HG02678 (cell line): ENCODE measurements around the gene NPC1.
A peak's percentile ranks its signal among the peaks of the same experiment; 100 is the strongest.

Experiments used
- ATAC-seq: cut with Tn5 transposase; IDR thresholded peaks from one replicate; pipeline ENCODE4 v1.9.1; 2021; ENCODE audit warnings: mild to moderate bottlenecking, moderate library complexity; ENCODE audit not compliant: unreplicated experiment

Gene NPC1

DNA sequence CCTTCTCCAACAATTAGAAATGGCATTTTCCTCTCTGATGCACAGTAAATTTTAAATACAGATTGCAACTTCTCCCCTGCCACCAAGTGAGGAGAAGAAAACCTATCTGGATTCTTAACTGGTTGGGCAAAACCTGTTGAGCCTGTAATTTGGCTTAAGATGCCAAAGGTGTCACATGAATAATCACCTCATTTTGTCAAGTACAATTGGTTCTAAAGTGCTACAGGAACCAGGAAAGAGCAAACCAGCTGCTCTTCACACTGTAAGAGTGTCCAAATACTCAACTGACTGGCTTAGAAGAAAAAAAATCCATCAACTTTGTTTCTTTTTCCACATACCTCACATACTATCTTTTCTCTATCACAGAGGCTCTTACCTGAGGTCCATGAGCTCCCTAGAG lies 35.4 kb downstream of the NPC1 start:
- ATAC-seq, result no peak

DNA sequence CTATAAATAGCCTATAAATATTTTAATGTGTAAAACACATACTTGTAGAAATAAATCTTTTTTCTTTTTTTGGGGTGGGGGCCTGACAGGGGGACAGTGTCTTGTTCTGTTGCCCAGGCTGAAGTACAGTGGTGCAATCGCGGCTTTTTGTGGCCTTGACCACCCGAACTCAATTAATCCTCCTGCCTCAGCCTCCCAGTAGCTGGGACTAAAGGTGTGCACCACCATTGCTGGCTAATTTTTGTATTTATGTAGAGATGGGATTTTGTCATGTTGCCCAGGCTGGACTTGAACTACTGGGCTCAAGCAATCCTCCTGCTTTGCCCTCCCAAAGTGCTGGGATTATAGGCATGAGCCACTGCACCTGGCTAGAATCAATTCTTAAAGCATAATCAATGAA lies 37.6 kb downstream of the NPC1 start:
- no peak for ATAC-seq

DNA sequence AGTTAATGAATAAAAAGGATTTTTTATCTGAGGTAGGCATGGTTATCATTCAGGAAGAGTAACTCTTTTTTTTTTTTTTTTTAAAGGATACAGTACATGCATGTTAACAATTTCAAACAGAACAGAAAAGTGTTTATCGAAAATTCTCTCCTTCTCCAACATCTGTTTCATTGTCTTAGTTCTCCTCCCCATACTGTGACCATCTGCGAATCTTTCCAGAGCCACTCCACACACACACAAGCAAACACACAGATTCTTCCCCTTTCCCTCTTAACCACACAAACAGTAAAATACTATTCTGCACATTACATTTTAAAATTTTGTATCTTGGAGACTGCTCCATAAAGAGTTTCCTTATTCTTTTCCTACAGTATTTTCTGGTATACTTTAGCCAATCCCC lies 38.0 kb downstream of the NPC1 start:
- no peak for ATAC-seq

DNA sequence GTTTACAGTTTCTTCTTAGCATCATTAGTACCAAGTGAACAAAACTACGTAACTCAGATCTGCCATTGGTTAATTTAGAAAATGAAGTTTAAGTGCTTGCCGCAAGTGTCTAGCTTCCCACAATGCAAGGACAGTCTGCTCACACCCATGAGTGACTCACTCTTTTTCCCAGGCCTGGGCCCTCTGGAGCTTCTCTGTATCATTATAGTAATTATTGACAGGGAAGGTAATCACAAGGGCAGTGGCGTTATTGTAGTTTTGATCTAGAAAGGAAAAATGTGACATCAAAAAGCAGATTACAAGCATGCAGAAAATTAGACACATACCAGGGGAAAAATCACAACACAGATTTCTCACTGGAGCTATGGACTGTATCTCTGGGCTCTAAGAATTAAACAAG lies 38.5 kb downstream of the NPC1 start:
- no peak for ATAC-seq

DNA sequence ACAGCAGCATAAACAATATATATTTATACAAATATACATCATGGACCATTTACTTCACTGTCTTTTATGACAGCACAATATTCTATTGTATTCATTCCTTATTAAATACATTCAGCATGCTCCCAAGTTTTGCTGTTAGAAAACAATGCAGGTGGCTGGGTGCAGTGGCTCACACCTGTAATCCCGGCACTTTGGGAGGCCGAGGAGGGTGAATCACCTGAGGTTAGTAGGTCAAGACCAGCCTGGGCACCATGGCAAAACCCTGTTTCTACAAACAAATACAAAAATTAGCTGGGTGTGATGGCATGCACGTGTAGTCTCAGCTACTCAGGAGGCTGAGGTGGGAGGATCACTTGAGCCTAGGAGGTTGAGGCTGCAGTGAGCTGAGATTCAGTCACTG lies 39.0 kb downstream of the NPC1 start:
- ATAC-seq, result no peak

DNA sequence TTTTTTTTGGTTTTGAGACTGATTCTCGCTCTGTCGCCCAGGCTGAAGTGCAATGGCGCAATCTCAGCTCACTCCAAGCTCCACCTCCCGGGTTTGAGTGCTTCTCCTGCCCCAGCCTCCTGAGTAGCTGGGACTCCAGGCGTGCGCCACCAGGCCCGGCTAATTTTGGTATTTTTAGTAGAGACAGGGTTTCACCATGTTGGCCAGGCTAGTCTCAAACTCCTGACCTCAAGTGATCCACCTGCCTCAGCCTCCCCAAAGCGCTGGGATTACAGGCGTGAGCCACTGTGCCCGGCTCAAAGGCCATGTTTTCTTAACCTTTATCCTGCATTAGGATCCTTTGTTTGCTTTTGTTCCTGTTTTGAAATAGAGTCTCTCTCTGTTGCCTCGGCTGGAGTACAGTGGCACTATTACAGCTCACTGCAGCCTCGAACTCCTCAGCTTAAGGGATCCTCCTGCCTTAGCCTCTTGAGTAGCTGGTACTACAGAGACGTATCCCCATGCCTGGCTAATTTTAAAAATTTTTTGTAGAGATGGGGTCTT lies 41.0 kb downstream of the NPC1 start:
- ATAC-seq, result no peak

DNA sequence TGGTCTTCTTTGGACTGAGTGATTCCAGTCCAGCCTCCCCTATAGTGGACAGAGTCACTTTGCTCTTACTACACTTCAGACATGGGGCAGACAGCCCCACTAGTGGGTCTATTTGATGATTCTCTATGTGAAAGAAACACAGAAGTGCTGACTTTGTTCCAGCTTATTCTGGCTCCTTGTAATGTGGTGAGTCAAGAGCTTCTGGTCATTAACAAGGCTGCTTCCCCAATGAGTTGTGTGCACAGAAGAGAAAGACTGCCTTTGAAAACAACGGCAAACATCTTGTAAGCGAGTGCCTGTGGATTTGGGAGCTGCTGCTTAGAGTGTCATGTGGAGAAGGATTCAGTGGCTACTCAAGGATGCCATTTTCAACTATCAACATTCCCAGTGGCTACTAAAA lies 43.8 kb downstream of the NPC1 start:
- ATAC-seq, result no peak

DNA sequence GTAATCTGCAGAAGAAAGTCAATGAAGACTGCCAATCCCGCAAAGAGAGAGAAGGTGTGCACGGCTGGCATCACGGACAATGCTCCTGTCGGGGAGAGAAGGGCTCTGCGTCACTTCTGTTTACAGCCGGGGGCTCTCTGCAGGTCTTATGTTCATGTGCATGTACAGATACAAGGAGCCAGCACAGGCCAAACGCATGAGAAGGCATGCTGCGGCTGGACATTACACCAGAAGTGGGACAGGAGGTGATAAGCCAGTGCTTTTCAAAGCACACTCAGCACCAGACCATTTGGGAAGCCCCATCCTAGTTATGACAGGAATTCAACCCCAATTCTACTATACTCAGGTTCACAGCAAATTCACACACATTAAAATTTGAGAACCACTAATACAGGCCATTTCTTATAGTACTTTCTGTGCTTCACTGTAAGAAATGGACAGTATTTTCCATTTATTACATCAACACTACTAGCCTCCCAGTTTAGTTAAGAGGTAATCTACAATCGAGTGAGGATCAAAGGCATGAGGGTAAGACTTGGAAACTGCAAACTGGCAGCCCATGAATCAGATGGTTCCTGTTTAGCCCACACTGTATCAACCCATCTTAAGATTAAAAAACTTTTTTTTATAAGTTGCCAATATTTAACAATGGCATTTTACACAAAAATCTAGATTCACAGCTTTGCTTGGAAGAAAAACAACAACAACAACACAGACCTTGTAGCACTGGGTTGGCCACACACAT lies 44.8 kb downstream of the NPC1 start:
- ATAC-seq, result no peak

DNA sequence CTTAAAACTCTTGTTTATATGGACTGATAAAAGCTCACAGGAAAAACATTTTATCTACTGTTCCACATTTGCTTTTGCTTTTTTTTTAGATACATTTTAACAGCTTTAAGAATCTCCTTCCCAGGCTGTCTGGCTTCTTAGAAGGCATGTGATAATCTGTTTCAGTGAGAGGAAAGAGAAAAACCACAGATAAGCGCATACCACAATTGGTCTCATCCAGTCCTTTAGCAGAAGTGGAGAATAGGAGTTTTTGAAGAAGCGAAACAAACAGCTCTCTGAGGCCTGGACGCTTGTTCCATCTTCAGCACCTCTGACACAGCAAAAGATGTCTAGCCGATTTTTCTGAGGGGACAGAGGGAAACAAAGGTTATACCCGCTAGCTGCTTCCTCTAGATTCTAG lies 45.4 kb downstream of the NPC1 start:
- peak; percentile 82 for ATAC-seq

DNA sequence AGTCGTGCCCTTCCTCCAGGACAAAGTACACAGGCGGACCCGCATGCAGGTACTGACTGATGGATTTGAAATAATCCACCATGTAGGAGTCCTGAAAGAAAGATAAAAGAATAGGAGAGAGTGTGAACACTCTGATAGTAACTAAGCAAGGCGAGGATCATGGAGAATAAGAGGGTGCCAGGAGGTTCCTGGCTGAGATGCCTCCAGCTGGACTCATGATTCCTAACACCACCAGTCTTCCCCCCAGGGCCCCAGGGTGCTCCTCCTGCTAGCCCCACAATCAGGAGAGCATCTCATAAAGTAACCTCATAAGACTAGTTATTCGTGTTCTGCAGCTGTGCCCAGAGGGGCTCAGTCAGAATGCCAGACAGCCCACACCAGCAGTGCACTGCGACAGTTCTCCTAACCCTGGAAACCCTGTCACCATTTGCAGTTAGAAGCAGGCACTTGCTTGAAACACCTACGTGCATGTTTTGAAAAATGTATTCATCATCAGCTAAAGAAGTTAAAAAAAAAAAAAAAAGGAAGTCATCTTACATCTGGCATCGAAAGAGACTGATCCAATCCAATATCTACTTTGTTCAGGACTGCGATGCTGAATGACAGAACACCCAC lies 46.3 kb downstream of the NPC1 start:
- no peak for ATAC-seq

DNA sequence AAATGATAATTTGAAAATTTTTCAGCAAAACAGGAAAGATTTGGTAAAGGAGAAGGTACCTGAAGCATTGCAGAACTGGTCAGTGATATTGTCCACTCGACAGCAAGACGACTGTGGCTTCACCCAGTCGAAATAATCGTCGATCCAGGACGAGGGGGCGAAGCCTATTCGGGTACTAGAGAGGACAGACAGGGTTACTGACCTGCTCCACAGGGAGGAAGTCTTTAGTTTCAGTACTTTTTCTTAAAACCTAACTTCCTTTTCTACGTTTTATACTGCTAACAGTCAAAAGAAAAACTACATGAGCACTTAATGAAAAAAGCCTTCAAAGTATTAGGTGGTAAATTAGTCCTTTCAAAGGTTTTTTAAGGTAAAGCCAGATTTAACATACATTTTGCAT lies 47.0 kb downstream of the NPC1 start:
- ATAC-seq, result no peak

DNA sequence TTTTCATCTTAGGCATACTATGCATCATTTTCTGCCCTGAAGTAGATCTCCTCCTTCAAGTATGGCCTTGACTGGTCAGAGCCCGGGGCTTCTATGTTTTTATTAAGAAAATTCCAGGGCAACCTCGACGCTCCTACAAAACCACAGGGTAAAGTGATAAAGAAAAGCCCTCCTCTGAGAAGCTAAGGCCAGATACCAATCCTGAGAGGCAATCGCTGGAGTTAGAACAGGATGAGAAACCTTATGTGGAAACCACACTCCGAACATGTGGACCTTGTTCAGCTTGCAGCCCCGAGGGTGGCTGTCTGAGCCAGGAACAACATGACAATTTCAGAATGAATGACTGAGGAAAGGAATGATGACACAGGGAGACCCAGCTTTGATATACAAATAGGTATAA lies 47.4 kb downstream of the NPC1 start:
- ATAC-seq, result no peak

DNA sequence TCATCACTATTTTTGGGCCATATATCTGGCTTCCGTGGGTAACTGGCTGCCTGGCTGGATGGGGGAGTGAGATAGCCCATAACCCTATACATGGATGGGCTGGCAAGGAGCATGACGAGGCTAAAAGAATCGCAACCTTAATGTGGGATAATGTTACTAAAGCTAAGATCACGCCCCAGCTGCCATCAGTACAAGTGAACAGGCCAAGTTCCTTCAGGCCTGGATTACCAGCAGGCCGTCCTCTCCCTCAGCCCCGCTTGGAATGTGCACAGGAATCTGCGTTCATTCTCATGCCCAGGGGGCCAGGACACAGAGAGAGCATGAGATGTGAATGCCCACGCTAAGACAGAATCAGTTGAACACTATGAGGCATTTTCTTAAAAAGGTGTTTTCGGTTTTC lies 48.3 kb downstream of the NPC1 start:
- no peak for ATAC-seq

DNA sequence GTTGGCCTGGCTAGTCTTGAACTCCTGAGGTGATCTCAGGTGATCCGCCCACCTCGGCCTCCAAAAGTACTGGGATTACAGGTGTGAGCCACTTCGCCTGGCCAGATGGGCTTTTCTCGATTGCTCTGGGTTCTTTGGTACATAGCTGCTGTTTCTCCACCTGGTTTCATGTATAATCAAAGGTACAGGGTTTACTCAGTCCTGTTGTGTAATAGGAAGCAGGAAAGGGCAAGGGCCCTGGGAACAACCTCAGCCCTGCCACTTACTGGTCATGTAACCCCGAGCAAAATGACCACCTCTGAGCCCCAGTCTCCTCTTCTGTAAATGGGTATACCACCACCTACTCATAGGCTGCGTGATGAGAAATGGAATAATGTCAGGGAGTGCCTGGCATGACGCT lies 49.0 kb downstream of the NPC1 start:
- no peak for ATAC-seq

DNA sequence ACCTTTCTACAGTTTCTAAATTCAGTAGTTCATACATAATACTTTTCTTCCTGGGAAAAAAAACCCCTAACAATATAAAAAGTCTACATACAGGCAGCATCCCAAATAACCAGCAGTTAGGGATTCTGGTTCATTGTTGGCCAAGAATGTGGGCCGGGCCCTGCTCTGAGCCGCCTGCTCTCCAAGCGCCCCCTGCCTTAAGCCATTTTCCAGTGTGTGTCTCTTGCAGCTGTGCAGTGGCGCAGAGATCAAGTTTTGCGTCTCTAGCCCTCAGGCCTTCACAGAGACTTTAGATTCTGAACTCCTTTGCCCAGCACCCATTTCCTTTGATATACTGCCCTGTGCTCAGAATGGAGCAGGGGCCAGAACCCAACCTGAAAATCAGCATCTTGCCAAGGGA lies 50.1 kb downstream of the NPC1 start:
- ATAC-seq, result no peak

DNA sequence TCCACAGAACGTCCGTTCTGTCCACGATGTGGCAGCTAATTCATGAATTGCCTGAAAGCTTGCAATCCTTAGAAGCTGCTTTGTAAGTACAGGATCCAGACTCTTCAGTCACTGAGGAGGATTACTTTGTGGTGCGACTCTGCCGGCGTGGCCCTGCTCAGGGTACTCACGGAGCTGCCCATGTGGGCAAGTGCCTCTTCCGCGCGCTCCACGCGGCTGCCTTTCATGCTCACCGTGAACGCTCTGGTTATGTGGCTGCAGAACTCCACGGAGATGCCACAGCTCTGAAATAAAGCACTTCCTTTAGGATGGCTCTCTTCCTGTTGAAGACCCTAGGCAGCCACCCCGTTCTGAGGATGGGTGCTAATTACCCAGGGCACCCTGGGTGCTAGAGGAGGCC lies 52.0 kb downstream of the NPC1 start:
- no peak for ATAC-seq

DNA sequence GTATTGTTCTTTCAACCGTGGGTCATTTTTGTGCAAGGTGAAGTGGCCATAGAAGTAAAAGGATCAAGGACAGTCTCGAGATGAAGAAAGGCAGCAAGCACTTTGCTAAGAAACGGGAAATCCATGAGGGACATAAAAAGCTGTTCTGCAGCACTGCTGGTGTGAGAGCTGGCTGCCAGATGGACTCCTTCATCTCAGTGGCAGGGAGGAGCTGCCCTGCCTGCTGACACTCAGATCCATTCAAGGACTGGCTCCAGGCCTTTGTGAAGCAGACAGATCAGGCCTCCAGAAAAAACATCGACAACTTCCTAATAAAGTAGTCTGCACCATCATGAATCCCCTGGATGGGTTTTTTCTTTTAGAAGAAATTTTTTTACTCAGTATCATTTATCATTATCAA lies 53.5 kb downstream of the NPC1 start:
- no peak for ATAC-seq

DNA sequence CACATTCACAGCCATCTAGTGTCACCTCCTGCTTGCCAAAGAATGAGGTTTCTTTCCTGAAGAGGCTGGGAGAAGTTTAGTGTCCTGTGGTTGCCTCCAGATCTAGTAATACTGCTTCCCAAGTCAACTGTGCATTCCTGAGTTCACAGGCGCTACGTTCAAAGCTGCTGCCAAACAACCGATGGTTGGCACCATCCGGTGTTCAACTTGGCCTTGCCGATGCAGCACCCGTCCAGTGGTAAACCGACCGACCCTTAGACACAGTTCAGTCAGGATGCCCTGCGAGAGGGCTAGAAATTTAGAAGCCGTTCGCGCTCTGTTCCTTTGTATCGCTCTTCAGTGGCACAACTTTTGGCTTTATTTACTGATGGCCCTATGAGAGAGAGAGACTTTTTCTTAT lies 54.4 kb downstream of the NPC1 start:
- ATAC-seq, result no peak

DNA sequence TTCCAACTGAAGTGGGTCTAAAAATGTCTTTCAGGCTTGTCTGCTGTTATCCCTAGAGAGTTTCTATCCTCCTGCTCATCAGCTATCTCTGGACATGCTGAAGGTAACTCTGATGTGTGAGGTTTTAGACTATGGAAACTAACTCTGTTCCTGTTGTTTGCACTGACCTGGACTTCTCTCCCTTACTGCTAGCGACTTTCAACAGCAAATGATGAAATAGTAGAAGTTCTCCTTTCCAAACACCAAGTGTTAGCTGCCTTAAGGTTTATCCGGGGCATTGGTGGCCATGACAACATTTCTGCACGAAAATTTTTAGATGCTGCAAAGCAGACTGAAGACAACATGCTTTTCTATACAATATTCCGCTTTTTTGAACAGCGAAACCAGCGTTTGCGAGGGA lies 56.1 kb downstream of the NPC1 start:
- no peak for ATAC-seq

DNA sequence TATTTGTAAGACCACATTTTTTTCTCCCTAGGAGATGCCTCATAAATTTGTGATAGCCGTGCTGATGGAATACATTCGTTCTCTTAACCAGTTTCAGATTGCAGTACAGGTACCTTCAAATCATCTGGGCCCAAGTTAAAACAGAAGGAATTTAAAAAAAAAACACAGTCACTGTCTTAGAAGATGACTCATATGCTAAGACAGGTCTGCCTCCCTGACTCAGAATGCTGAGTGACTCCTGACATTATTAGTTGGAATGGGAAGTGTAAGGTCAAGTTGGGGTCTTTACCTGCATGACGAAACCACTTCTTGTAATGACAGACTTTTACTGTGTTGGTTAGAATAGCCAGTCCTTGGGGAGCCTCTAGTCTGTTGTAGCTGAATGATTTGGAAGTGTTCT lies 56.7 kb downstream of the NPC1 start:
- ATAC-seq, result no peak

DNA sequence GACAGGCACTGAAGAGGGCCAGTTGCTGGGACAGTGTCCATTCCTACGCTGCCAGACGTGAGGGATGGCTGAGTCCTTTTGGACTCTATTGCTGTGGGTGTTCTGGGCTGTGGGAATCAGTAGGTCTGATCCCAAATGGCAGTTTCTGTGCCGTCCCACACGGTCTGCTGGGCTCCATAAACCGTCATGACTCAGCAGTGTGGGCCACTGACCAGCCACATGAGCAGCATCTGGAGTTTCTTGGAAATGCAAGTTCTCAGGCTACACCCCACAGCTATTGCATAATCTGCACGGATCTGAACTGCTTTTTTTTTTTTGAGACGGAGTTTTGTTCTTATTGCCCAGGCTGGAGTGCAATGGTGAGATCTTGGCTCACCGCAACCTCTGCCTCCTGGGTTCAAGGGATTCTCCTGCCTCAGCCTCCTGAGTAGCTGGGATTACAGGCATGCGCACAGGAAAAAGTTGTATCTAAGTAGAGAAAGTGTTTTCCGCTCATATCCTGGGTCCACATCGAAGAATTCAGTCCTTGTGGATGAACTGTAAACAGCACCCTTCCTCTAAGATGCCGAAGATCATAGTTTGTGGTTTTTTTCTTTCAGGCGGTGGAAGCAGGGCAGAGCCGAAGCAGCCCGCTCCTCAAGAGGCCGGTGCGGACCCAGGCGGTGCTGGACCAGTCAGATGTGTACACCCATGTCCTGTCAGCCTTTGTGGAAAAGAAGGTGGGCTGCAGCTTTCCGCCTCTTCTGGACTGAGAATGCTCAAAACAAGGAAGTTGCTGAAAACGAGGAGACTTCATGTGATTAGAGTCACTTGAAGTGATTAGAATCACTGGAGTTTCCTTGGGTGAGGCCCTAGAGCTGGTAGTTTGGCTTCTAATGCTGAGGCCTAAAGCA lies 57.5 kb downstream of the NPC1 start:
- no peak for ATAC-seq
